Breast epithelium (tissue), 3 donors: ENCODE measurements around the gene GRPR.

Experiments used
- CTCF ChIP-seq, 3 donors: fragments of 450-650 bp; IDR thresholded peaks; one replicate each; pipeline ENCODE4 v1.5.1; 2016 to 2017; ENCODE audit warnings: antibody characterized with exemption in 3 of 3, mild to moderate bottlenecking in 3 of 3, moderate library complexity in 3 of 3
- POLR2A ChIP-seq: fragments of 450-650 bp; IDR thresholded peaks from one replicate; pipeline ENCODE4 v1.6.1; 2016; ENCODE audit warnings: antibody characterized with exemption, mild to moderate bottlenecking, moderate library complexity
- POLR2AphosphoS5 ChIP-seq, 3 donors: sonication (generic); formaldehyde crosslinking; IDR thresholded peaks; one replicate each; pipeline ENCODE4 v1.6.1; 2017; ENCODE audit warnings: antibody characterized with exemption in 3 of 3

DNA sequence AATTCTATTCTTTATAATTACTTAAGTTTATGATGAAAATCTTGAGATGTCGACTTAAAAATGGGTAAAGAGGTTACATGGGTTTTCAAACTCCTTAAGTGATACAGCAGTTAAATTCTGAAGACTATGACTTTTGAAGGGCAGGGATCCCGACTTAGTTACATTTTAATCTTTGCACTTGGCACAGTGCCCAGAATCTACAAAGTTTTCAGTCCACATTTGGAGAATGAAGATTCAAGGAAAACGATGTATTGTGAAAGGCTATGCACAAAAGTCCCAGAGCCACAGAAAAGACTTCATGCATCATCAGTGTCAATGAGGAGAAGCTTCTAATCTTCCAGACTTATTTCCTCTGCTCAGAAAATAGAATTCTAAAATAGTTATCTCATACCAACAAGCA lies 36.3 kb upstream of the GRPR start:
- TF ChIP-seq POLR2A, result no peak
- no peak for TF ChIP-seq CTCF (IDR thresholded peaks at IDR 0.05)
- no peak for TF ChIP-seq POLR2AphosphoS5 (IDR thresholded peaks at IDR 0.05)
